H1 (cell line): ENCODE data around the gene CDKN2B-AS1. TPM values are rescaled to one million over a fixed set of nuclear protein-coding genes. Genes with fewer than 3 reads are reported as not detected.

Experiments used
- CTCF ChIA-PET: fragments of 300-600 bp; sonication (Branson Sonifier 250); formaldehyde crosslinking; loops from one replicate; lab custom pipeline; 2021; ENCODE audit not compliant: partially characterized antibody; lab: Charles Lee
- POLR2A ChIA-PET: fragments of 300-600 bp; sonication (Branson Sonifier 250); formaldehyde crosslinking; loops from one replicate; lab custom pipeline; 2021; ENCODE audit warnings: inconsistent platforms; ENCODE audit not compliant: partially characterized antibody; lab: Charles Lee
- DNase-seq, 2 experiments: peaks; one replicate each; pipeline versions ENCODE4 v3.0.0 to v3.0.0-alpha.2; 2010 to 2022; ENCODE audit warnings: low spot score in 2 of 2, low read depth in 1 of 2, mixed read lengths in 1 of 2
- FAIRE-seq: peaks from 2 replicates; lab custom pipeline; 2011; peaks lifted over from hg19 to GRCh38; lab: Jason Lieb, UNC
- H2AFZ ChIP-seq: 2 replicates; pipeline ENCODE4 v1.8.1; 2012; ENCODE audit warnings: low read length, inconsistent platforms
- H2AK5ac ChIP-seq: 2 replicates; pipeline ENCODE4 v1.6.1; 2013; ENCODE audit warnings: low read depth, low read length
- H2BK120ac ChIP-seq: replicated peaks from 2 replicates; pipeline ENCODE3; 2013; ENCODE audit warnings: low read depth, low read length, inconsistent platforms
- H2BK12ac ChIP-seq: 2 replicates; pipeline ENCODE4 v1.6.1; 2013; ENCODE audit warnings: low read depth, low read length
- H2BK15ac ChIP-seq: 2 replicates; pipeline ENCODE4 v1.6.1; 2013; ENCODE audit warnings: low read length
- H2BK20ac ChIP-seq: 2 replicates; pipeline ENCODE4 v1.6.1; 2013; ENCODE audit warnings: low read length
- H2BK5ac ChIP-seq: 2 replicates; pipeline ENCODE4 v1.6.1; 2013; ENCODE audit warnings: low read depth, low read length
- H3K14ac ChIP-seq: 2 replicates; pipeline ENCODE4 v1.6.1; 2013; ENCODE audit warnings: inconsistent platforms; ENCODE audit not compliant: insufficient read length
- H3K18ac ChIP-seq: 2 replicates; pipeline ENCODE4 v1.6.1; 2013; ENCODE audit warnings: low read length; ENCODE audit errors: extremely low read depth
- H3K23ac ChIP-seq: 2 replicates; pipeline ENCODE4 v1.6.1; 2013; ENCODE audit warnings: inconsistent platforms; ENCODE audit not compliant: insufficient read length
- H3K23me2 ChIP-seq: 2 replicates; pipeline ENCODE4 v1.6.1; 2013; ENCODE audit warnings: low read depth, low read length
- H3K27ac ChIP-seq: 2 replicates; pipeline ENCODE4 v1.6.1; 2011; ENCODE audit warnings: low read depth, low read length, inconsistent platforms
- H3K27me3 ChIP-seq, 4 experiments: replicated peaks in 1 of 4; 1 replicate in 1 of 4; 2 replicates in 3 of 4; pipeline versions ENCODE4 v1.6.1 to v1.8.1; 2011 to 2013; ENCODE audit warnings: low read length in 3 of 4, mild to moderate bottlenecking in 3 of 4, inconsistent platforms in 2 of 4, mixed read lengths in 2 of 4, moderate library complexity in 1 of 4; ENCODE audit not compliant: control insufficient read depth in 3 of 4, insufficient read depth in 3 of 4; ENCODE audit errors: extremely low read depth in 1 of 4
- H3K36me3 ChIP-seq, 4 experiments: 2 replicates each; pipeline versions ENCODE4 v1.6.1 to v1.8.1; 2011 to 2013; ENCODE audit warnings: mild to moderate bottlenecking in 4 of 4, low read length in 3 of 4, moderate library complexity in 2 of 4, control low read depth in 1 of 4, inconsistent platforms in 1 of 4; ENCODE audit not compliant: insufficient read depth in 4 of 4, control insufficient read depth in 2 of 4
- H3K4ac ChIP-seq: replicated peaks from 2 replicates; pipeline ENCODE3; 2013; ENCODE audit warnings: low read length, low read depth, mixed read lengths, inconsistent platforms; ENCODE audit not compliant: insufficient read length
- H3K4me1 ChIP-seq, 4 experiments: replicated peaks in 1 of 4; 1 replicate in 1 of 4; 2 replicates in 3 of 4; pipeline versions ENCODE4 v1.6.1 to v1.8.1; 2011 to 2013; ENCODE audit warnings: low read length in 3 of 4, inconsistent platforms in 2 of 4, mixed read lengths in 1 of 4; ENCODE audit not compliant: insufficient read depth in 4 of 4, control insufficient read depth in 3 of 4
- H3K4me2 ChIP-seq, 2 experiments: 2 replicates each; pipeline versions ENCODE4 v1.6.1 to v1.8.1; 2011 to 2013; ENCODE audit warnings: low read depth in 2 of 2, low read length in 2 of 2, control low read depth in 1 of 2, inconsistent platforms in 1 of 2, mild to moderate bottlenecking in 1 of 2; ENCODE audit not compliant: insufficient read depth in 1 of 2
- H3K4me3 ChIP-seq, 4 experiments: fragments of 200-600, 300-600 bp in 1 of 4; sonication (generic), shearing (Covaris generic), sonication (Bioruptor Twin) in 1 of 4; 2 replicates each; pipeline versions ENCODE4 v1.5.1 to v1.8.1; 2011 to 2016; ENCODE audit warnings: low read length in 4 of 4, low read depth in 3 of 4, control low read depth in 2 of 4, inconsistent platforms in 2 of 4, mild to moderate bottlenecking in 2 of 4, mixed read lengths in 1 of 4, moderate library complexity in 1 of 4; ENCODE audit not compliant: insufficient read depth in 2 of 4; ENCODE audit errors: extremely low read depth in 1 of 4
- H3K56ac ChIP-seq: replicated peaks from 2 replicates; pipeline ENCODE3; 2013; ENCODE audit warnings: low read depth, mild to moderate bottlenecking, mixed read lengths, low read length, inconsistent platforms; ENCODE audit not compliant: insufficient read length
- H3K79me1 ChIP-seq: 2 replicates; pipeline ENCODE4 v1.6.1; 2013; ENCODE audit warnings: low read depth, low read length, control low read depth
- H3K79me2 ChIP-seq, 2 experiments: 2 replicates each; pipeline versions ENCODE4 v1.6.1 to v1.8.1; 2012 to 2013; ENCODE audit warnings: low read length in 2 of 2, mild to moderate bottlenecking in 2 of 2, inconsistent platforms in 1 of 2; ENCODE audit not compliant: insufficient read depth in 2 of 2, control insufficient read depth in 1 of 2
- H3K9ac ChIP-seq, 4 experiments: replicated peaks in 1 of 4; 1 replicate in 1 of 4; 2 replicates in 3 of 4; pipeline versions ENCODE4 v1.6.1 to v1.8.1; 2011 to 2013; ENCODE audit warnings: low read depth in 3 of 4, low read length in 3 of 4, control low read depth in 2 of 4, mild to moderate bottlenecking in 2 of 4, moderate library complexity in 2 of 4, inconsistent platforms in 1 of 4; ENCODE audit errors: extremely low read depth in 1 of 4
- H3K9me3 ChIP-seq, 2 experiments: 2 replicates each; pipeline versions ENCODE4 v1.6.1 to v1.8.1; 2012 to 2013; ENCODE audit warnings: mild to moderate bottlenecking in 2 of 2, moderate library complexity in 2 of 2, control low read depth in 1 of 2, inconsistent platforms in 1 of 2, low read depth in 1 of 2, low read length in 1 of 2, mixed read lengths in 1 of 2; ENCODE audit not compliant: insufficient read depth in 2 of 2
- H4K20me1 ChIP-seq, 2 experiments: replicated peaks in 1 of 2; 2 replicates each; pipeline versions ENCODE3 to v1.8.1; 2011 to 2013; ENCODE audit warnings: inconsistent platforms in 2 of 2, low read length in 2 of 2, mild to moderate bottlenecking in 1 of 2; ENCODE audit not compliant: insufficient read depth in 2 of 2, control insufficient read depth in 1 of 2
- H4K5ac ChIP-seq: 2 replicates; pipeline ENCODE4 v1.6.1; 2013; ENCODE audit warnings: low read length, low read depth, mixed read lengths, inconsistent platforms; ENCODE audit not compliant: insufficient read length
- H4K8ac ChIP-seq: 2 replicates; pipeline ENCODE4 v1.8.0; 2013; ENCODE audit warnings: mild to moderate bottlenecking, moderate library complexity, low read length, inconsistent platforms; ENCODE audit not compliant: insufficient read depth; ENCODE audit errors: extremely low read depth
- H4K91ac ChIP-seq: replicated peaks from 2 replicates; pipeline ENCODE3; 2013; ENCODE audit warnings: low read length, mixed read lengths, inconsistent platforms; ENCODE audit not compliant: insufficient read length
- ASH2L ChIP-seq: fragments of 200-600, 300-600 bp; sonication (generic); IDR thresholded peaks from one replicate; pipeline ENCODE4 v1.7.1; 2017; ENCODE audit warnings: low read length
- CEBPB ChIP-seq: IDR thresholded peaks from 2 replicates; pipeline ENCODE4 v1.6.1; 2012; ENCODE audit warnings: low read depth, low read length
- JUN ChIP-seq: IDR thresholded peaks from 2 replicates; pipeline ENCODE4 v1.6.1; 2011; ENCODE audit warnings: low read depth, mild to moderate bottlenecking, improper control_type of control experiment, low read length
- RXRA ChIP-seq: IDR thresholded peaks from 2 replicates; pipeline ENCODE4 v1.6.1; 2011; ENCODE audit warnings: low read depth, mild to moderate bottlenecking, low read length, moderate library complexity; ENCODE audit not compliant: insufficient read depth
- WGBS, 2 experiments: shearing (Covaris generic) in 1 of 2; methylation state at CpG; one replicate each; pipeline versions ENCODE4 v1.1.6 to v1.1.7; 2013 to 2015; ENCODE audit warnings: low lambda C conversion rate in 2 of 2, mixed read lengths in 2 of 2, inconsistent platforms in 1 of 2, low coverage in 1 of 2, missing lambda C conversion rate in 1 of 2; ENCODE audit not compliant: insufficient replicate concordance in 2 of 2, insufficient coverage in 1 of 2, insufficient read length in 1 of 2; ENCODE audit errors: extremely low coverage in 1 of 2, missing lambda C conversion rate in 1 of 2; 5-methylcytosine and 5-hydroxymethylcytosine counted together
- polyA plus RNA-seq, 7 experiments: library from polyadenylated mRNA; depleted of rRNA in 3 of 7; stranded (reverse) in 5 of 7; unstranded in 2 of 7; fragments of >200 nt in 5 of 7; fragments of 200-250 nt in 2 of 7; gene quantifications; 1 replicate in 5 of 7; 2 replicates in 1 of 7; 4 replicates in 1 of 7; pipeline versions ENCODE4 v1.2.1 to v1.2.3, GENCODE V29; 2011 to 2013; ENCODE audit warnings: missing spikeins in 2 of 7, mixed read lengths in 2 of 7
- total RNA-seq: library from RNA; stranded (reverse); fragmentation: NEBNext Ultra II Directional; extraction: Animal tissue kit (Norgen Biotek cat#: 25700); gene quantifications from 2 replicates; pipeline ENCODE4 v1.2.1, GENCODE V29; 2021

Gene CDKN2B-AS1
- total and polyA plus RNA-seq, 2 of the 8 experiments (the other 6 are each of a cell fraction or from before 2014, with no cell fraction given), result not detected

GRCh38 chr9:22158927-22159346 lies 164.3 kb downstream of the CDKN2B-AS1 start:
- no peak overlapping the region for H3K27ac ChIP-seq
- no peak overlapping the region for H4K5ac ChIP-seq
- no peak overlapping the region for H3K14ac ChIP-seq
- H2BK15ac ChIP-seq, result no peak overlapping the region
- no peak overlapping the region for H3K4me3 ChIP-seq
- no peaks in the 10 kb centered on the region for H3K23me2 ChIP-seq
- H2BK20ac ChIP-seq, result no peak overlapping the region
- no peak overlapping the region for H2AFZ ChIP-seq
- no peaks in the 10 kb centered on the region for H4K20me1 ChIP-seq
- H3K9me3 ChIP-seq, result no peaks in the 10 kb centered on the region
- H3K79me2 ChIP-seq, result no peaks in the 10 kb centered on the region
- H3K23ac ChIP-seq, result no peak overlapping the region
- no peaks in the 10 kb centered on the region for H3K79me1 ChIP-seq
- no peak overlapping the region for H2BK120ac ChIP-seq
- H3K18ac ChIP-seq, result no peak overlapping the region
- 91% methylated on average over 3 of the region's 3 CpGs; no CpG with 5 or more reads in 1 of the 2 experiments for WGBS, 2 experiments
- no peak overlapping the region for H2BK5ac ChIP-seq
- no peak overlapping the region for H3K56ac ChIP-seq
- TF ChIP-seq CEBPB (peak; percentile 61), JUN (no peak), ASH2L (no peak), RXRA (no peak)
- no peak overlapping the region for H2BK12ac ChIP-seq
- H2AK5ac ChIP-seq, result no peak overlapping the region
- no peak overlapping the region for H4K8ac ChIP-seq
- no peak overlapping the region for H3K4me2 ChIP-seq
- no peak for FAIRE-seq
- no peaks in the 10 kb centered on the region for H3K36me3 ChIP-seq
- ChIA-PET POLR2A (no interaction called here), CTCF (no interaction called here)
- no peak overlapping the region for H3K4ac ChIP-seq
- H3K4me1 ChIP-seq, result no peaks in the 10 kb centered on the region
- no peak overlapping the region for H4K91ac ChIP-seq
- DNase-seq, result no peak
- H3K27me3 ChIP-seq, result no peaks in the 10 kb centered on the region
- no peak overlapping the region for H3K9ac ChIP-seq
